GM23248 (cell line): ENCODE results near the gene IRF3. TPM values are rescaled to one million over a fixed set of nuclear protein-coding genes. Genes with fewer than 3 reads are reported as not detected.
A peak's percentile ranks its signal among the peaks of the same experiment; 100 is the strongest.

Experiments used
- DNase-seq: peaks from one replicate; pipeline ENCODE4 v3.0.0-alpha.2; 2015
- H2AFZ ChIP-seq: fragments of 200-600 bp; sonication (generic); 2 replicates; pipeline ENCODE4 v1.6.1; 2016; ENCODE audit warnings: antibody characterized with exemption
- H3F3A ChIP-seq: fragments of 200-600 bp; sonication (generic); 2 replicates; pipeline ENCODE4 v1.6.1; 2016; ENCODE audit warnings: mild to moderate bottlenecking, antibody characterized with exemption, mixed run types; ENCODE audit not compliant: insufficient read depth
- H3K27ac ChIP-seq: fragments of 200-600 bp; sonication (generic); 2 replicates; pipeline ENCODE4 v1.5.1; 2016; ENCODE audit warnings: mild to moderate bottlenecking
- H3K27me3 ChIP-seq: fragments of 200-600 bp; sonication (generic); replicated peaks from 2 replicates; pipeline ENCODE4 v1.6.1; 2016; ENCODE audit warnings: mild to moderate bottlenecking; ENCODE audit not compliant: insufficient read depth
- H3K36me3 ChIP-seq: fragments of 200-600 bp; sonication (generic); 2 replicates; pipeline ENCODE4 v1.6.1; 2016; ENCODE audit warnings: low read depth, mild to moderate bottlenecking
- H3K4me1 ChIP-seq: fragments of 200-600 bp; sonication (generic); 2 replicates; pipeline ENCODE4 v1.6.1; 2016; ENCODE audit warnings: mild to moderate bottlenecking; ENCODE audit not compliant: insufficient read depth
- H3K4me2 ChIP-seq: fragments of 200-600 bp; sonication (generic); one replicate; pipeline ENCODE4 v1.6.1; 2016; ENCODE audit warnings: mild to moderate bottlenecking; ENCODE audit not compliant: unreplicated experiment
- H3K4me3 ChIP-seq: fragments of 200-600 bp; sonication (generic); 2 replicates; pipeline ENCODE4 v1.5.1; 2016; ENCODE audit warnings: mild to moderate bottlenecking
- H3K79me2 ChIP-seq: fragments of 200-600 bp; sonication (generic); 2 replicates; pipeline ENCODE4 v1.6.1; 2016; ENCODE audit warnings: mild to moderate bottlenecking; ENCODE audit not compliant: insufficient read depth
- H3K9ac ChIP-seq: fragments of 200-600 bp; sonication (generic); 2 replicates; pipeline ENCODE4 v1.6.1; 2016; ENCODE audit warnings: mild to moderate bottlenecking
- H3K9me2 ChIP-seq: fragments of 200-600 bp; sonication (generic); 2 replicates; pipeline ENCODE4 v1.6.1; 2016; ENCODE audit warnings: mixed run types, mild to moderate bottlenecking, moderate library complexity; ENCODE audit not compliant: insufficient read depth
- H3K9me3 ChIP-seq: fragments of 200-600 bp; sonication (generic); one replicate; pipeline ENCODE4 v1.6.1; 2017; ENCODE audit warnings: low read depth
- H4K20me1 ChIP-seq: fragments of 200-600 bp; sonication (generic); 2 replicates; pipeline ENCODE4 v1.6.0; 2016; ENCODE audit not compliant: insufficient read depth
- EZH2 ChIP-seq: fragments of 200-600 bp; sonication (generic); IDR thresholded peaks from 2 replicates; pipeline ENCODE4 v1.6.1; 2018; ENCODE audit warnings: antibody characterized with exemption, mild to moderate bottlenecking; ENCODE audit not compliant: insufficient read depth, poor library complexity, severe bottlenecking
- EZH2phosphoT487 ChIP-seq: fragments of 200-600 bp; sonication (generic); IDR thresholded peaks from 2 replicates; pipeline ENCODE4 v1.6.1; 2018; ENCODE audit warnings: antibody characterized with exemption, moderate library complexity, mild to moderate bottlenecking, low read depth; ENCODE audit not compliant: insufficient read depth
- WGBS, 2 experiments: methylation state at CpG; one replicate each; pipeline ENCODE4 v1.1.6; 2015 to 2017; ENCODE audit warnings: low lambda C conversion rate in 2 of 2, low coverage in 1 of 2; ENCODE audit errors: missing lambda C conversion rate in 2 of 2; 5-methylcytosine and 5-hydroxymethylcytosine counted together
- in situ Hi-C: fragments of 300-500 bp; cut with MboI; formaldehyde crosslinking; loops from 2 replicates; pipeline ENCODE4 v1.15.0; 2020
- polyA plus RNA-seq: library from polyadenylated mRNA; unstranded; fragments of >200 nt; fragmentation: Nextera tagmentation; extraction: Ambion mirVana; gene quantifications from 2 replicates; pipeline ENCODE4 v1.2.1, GENCODE V29; 2016
- total RNA-seq: library from RNA; depleted of rRNA; stranded (reverse); fragments of >200 nt; shearing (Covaris generic); gene quantifications from 2 replicates; pipeline ENCODE4 v1.2.3, GENCODE V29; 2014

The IRF3 gene
- total and polyA plus RNA-seq, 2 experiments from 2014 or later, result 28.6 to 50.0 TPM

GRCh38 chr19:49696865-49697264, 31.2 kb upstream of the IRF3 start:
- H3K27ac ChIP-seq, result no peak overlapping the region
- no peak overlapping the region for H3K4me3 ChIP-seq
- 86 to 87% methylated on average over 7 of the region's 7 CpGs for WGBS, 2 experiments
- in situ Hi-C loops, result no loop called here
- no peaks in the 10 kb centered on the region for H3K4me1 ChIP-seq
- H4K20me1 ChIP-seq, result no peaks in the 10 kb centered on the region
- H3K27me3 ChIP-seq, result no peaks in the 10 kb centered on the region
- no peak overlapping the region for H2AFZ ChIP-seq
- TF ChIP-seq EZH2, result no peak
- no peak for TF ChIP-seq EZH2phosphoT487
- no peaks in the 10 kb centered on the region for H3K9me2 ChIP-seq
- DNase-seq, result no peak
- no peaks in the 10 kb centered on the region for H3K9me3 ChIP-seq
- no peaks in the 10 kb centered on the region for H3K36me3 ChIP-seq
- no peak overlapping the region for H3K4me2 ChIP-seq
- no peak overlapping the region for H3K9ac ChIP-seq
- no peaks in the 10 kb centered on the region for H3K79me2 ChIP-seq
- no peaks in the 10 kb centered on the region for H3F3A ChIP-seq

DNA sequence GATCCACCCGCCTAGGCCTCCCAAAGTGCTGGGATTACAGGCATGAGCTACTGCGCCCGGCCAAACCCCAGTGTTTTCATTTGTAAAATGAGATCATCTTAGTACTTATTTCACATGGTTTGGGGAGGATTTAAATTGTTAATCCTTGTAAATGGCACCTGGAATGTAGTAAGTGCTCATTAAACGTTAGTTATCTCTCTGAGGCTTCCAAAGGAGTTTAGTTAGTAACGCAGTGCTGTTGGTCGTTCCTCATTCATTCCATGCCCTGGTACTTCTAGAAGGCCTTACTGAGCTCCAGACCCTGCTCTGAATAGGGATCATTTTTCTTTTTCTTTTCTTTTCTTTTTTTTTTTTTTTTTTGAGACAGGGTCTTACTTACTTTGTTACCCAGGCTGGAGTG, 30.5 kb upstream of the IRF3 start:
- in situ Hi-C loops, result no loop called here

GRCh38 chr19:49692147-49692506, 26.5 kb upstream of the IRF3 start:
- whole genome bisulfite sequencing, 2 experiments, result 62 to 75% methylated on average over 13 to 16 of the region's 16 CpGs
- H3K9ac ChIP-seq, result no peak overlapping the region
- 0 out of 2 replicates have a peak, but pooled peaks cover 4% of the 10 kb centered on the region for H3K4me1 ChIP-seq
- no peaks in the 10 kb centered on the region for H4K20me1 ChIP-seq
- in situ Hi-C loops, result no loop called here
- no peak overlapping the region for H3K27ac ChIP-seq
- H3F3A ChIP-seq, result 0 out of 2 replicates have a peak, but pooled peaks cover 5% of the 10 kb centered on the region
- no peak overlapping the region for H2AFZ ChIP-seq
- peak overlapping the region; percentile 82 for H3K4me3 ChIP-seq
- no peaks in the 10 kb centered on the region for H3K79me2 ChIP-seq
- H3K9me3 ChIP-seq, result no peaks in the 10 kb centered on the region
- H3K36me3 ChIP-seq, result no peaks in the 10 kb centered on the region
- H3K9me2 ChIP-seq, result no peaks in the 10 kb centered on the region
- DNase-seq, result no peak
- no peaks in the 10 kb centered on the region for H3K27me3 ChIP-seq
- H3K4me2 ChIP-seq, result no peak overlapping the region
- no peak for TF ChIP-seq EZH2
- TF ChIP-seq EZH2phosphoT487, result no peak

More for the DNA sequence above, 30.5 kb upstream of the IRF3 start:
- Histone ChIP-seq H3K9me3 (no peaks in the 10 kb centered on the region), H4K20me1 (no peaks in the 10 kb centered on the region), H3K4me3 (no peak overlapping the region), H3K4me1 (0 out of 2 replicates have a peak, but pooled peaks cover 4% of the 10 kb centered on the region), H3K36me3 (no peaks in the 10 kb centered on the region), H3F3A (no peaks in the 10 kb centered on the region), H3K27ac (no peak overlapping the region), H3K79me2 (no peaks in the 10 kb centered on the region), H3K27me3 (no peaks in the 10 kb centered on the region), H3K4me2 (no peak overlapping the region), H2AFZ (no peak overlapping the region), H3K9me2 (no peaks in the 10 kb centered on the region), H3K9ac (no peak overlapping the region)
- 74 to 77% methylated on average over 6 of the region's 6 CpGs for WGBS, 2 experiments
- DNase-seq, result no peak
- TF ChIP-seq EZH2phosphoT487, result no peak
- TF ChIP-seq EZH2, result no peak

- Histone ChIP-seq H3K4me1 (0 out of 2 replicates have a peak, but pooled peaks cover 4% of the 10 kb centered on the region), H3F3A (0 out of 2 replicates have a peak, but pooled peaks cover 5% of the 10 kb centered on the region), H3K27ac (no peak overlapping the region), H3K36me3 (no peaks in the 10 kb centered on the region), H3K27me3 (no peaks in the 10 kb centered on the region), H3K9me3 (no peaks in the 10 kb centered on the region), H3K9ac (peak overlapping the region; percentile 57), H2AFZ (peak overlapping the region; percentile 94), H3K4me3 (peak overlapping the region; percentile 82), H4K20me1 (no peaks in the 10 kb centered on the region), H3K79me2 (no peaks in the 10 kb centered on the region), H3K9me2 (no peaks in the 10 kb centered on the region), H3K4me2 (peak overlapping the region; percentile 93)
- WGBS, 2 experiments, result 20 to 26% methylated on average over 25 to 33 of the region's 39 CpGs
- DNase-seq, result peak; percentile 85
- in situ Hi-C loops, result no loop called here
- TF ChIP-seq EZH2phosphoT487, result no peak
- TF ChIP-seq EZH2, result no peak
These were observed 25.8 kb upstream of the IRF3 start for GRCh38 chr19:49691243-49692146.
